AG04450 (cell line): ENCODE results near the gene RSRC1. TPM values are rescaled to one million over a fixed set of nuclear protein-coding genes. Genes with fewer than 3 reads are reported as not detected.

Source experiments
- CTCF ChIA-PET: fragments of 300-600, 350-600 bp; formaldehyde crosslinking; extraction: SDS; loops from one replicate; lab custom pipeline; 2022; ENCODE audit warnings: antibody characterized with exemption, inconsistent platforms; lab: Charles Lee
- POLR2A ChIA-PET: fragments of 350-600 bp; formaldehyde crosslinking; extraction: SDS; loops from one replicate; lab custom pipeline; 2021; ENCODE audit warnings: antibody characterized with exemption, inconsistent platforms; lab: Yijun Ruan, JAX
- DNase-seq: peaks from one replicate; pipeline ENCODE4 v3.0.0-alpha.2; 2011; ENCODE audit warnings: low read depth, low spot score
- H3K27ac ChIP-seq: one replicate; pipeline ENCODE4 v1.5.1; 2012; ENCODE audit warnings: low read depth, low read length, control low read depth
- H3K27me3 ChIP-seq: one replicate; pipeline ENCODE4 v1.6.0; 2012; ENCODE audit warnings: low read length; ENCODE audit not compliant: control insufficient read depth, insufficient read depth
- H3K4me3 ChIP-seq: 2 replicates; pipeline ENCODE4 v1.5.1; 2011; ENCODE audit warnings: mild to moderate bottlenecking, low read depth, low read length, control low read depth
- H3K9me3 ChIP-seq: 2 replicates; pipeline ENCODE4 v1.5.1; 2012; ENCODE audit warnings: low read length; ENCODE audit not compliant: control insufficient read depth, insufficient read depth
- CTCF ChIP-seq: IDR thresholded peaks from 2 replicates; pipeline ENCODE4 v1.5.1; 2011; ENCODE audit warnings: low read depth, low read length, control low read depth, inconsistent platforms
- polyA plus RNA-seq: library from polyadenylated mRNA; depleted of rRNA; stranded (reverse); fragments of >200 nt; gene quantifications from 2 replicates; pipeline ENCODE4 v1.2.3, GENCODE V29; 2011

RSRC1 gene
- polyA plus RNA-seq, 1 experiment: 6.7 TPM

DNA sequence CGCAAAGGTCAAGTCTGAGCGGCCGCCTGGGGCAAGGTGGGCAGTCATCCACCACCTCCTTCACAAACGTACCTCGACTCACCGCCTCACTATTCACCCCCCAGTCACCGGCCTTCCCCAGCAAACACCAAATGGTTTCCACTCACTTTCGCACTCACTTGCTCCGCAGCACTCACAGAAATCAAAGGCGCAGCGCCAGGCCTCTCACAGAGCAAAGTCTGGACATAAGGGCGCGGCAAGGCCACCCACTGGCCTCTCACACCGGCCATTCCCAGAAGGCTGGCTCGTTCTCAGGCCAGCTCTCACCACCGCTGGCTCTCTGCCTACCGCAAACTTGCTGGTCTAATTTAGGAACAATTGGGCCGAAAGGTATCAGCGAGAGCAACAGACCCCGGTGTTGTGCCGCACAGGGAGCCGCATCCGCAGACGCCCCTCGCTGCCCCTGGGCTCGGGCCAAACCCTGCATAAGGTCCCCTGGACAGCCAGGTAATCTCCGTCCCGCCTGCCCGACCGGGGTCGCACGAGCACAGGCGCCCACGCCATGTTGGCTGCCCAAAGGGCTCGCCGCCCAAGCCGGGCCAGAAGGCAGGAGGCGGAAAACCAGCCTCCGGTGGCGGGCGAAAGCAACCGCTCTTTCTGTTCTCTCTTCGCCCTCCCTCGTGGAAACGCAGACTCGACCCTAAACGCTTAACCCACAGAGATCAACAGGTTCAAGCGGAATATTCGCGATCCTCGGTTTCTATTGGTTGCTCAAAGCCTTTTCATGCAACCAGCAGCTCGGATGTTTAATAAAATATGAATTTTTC, 6.6 kb upstream of the RSRC1 start:
- ChIA-PET POLR2A (no interaction called here), CTCF (interaction anchor here (0.8 kb wide), 1 partner anchor 331 kb away, joined by 3 read pairs; no protein-coding TSS in a partner anchor)
- H3K9me3 ChIP-seq: peaks cover 8% of the 10 kb centered on the region; the same call in 1 of the 2 replicates
- no peak for DNase-seq
- no peak for TF ChIP-seq CTCF
- no peak overlapping the region for H3K27ac ChIP-seq
- no peak overlapping the region for H3K4me3 ChIP-seq
- H3K27me3 ChIP-seq: peaks cover 90% of the 10 kb centered on the region

DNA sequence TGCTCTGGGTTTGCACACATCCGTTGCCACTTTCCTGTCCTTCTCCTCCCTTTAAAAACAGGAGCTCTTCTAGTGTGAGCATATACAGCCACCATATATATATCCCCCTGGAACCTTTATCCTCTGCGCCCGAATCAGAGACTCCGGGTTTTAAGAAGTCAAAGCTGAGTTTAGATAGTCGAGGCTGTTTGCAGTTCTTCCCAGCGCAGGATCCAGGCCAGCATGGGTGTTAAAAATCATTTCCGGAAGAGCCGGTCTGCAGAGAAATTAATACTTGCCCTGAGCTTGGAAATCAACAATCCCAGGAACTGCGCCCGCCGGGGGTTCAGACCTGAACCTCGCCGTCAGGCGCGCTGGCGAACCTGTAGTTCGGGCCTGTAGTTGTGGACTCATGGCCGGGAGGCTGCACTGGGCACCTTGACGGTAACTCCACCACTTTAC, 6.0 kb upstream of the RSRC1 start:
- H3K9me3 ChIP-seq: peaks cover 8% of the 10 kb centered on the region; the same call in 1 of the 2 replicates
- POLR2A ChIA-PET: no interaction called here
- CTCF ChIA-PET: interaction anchor here (0.8 kb wide), 1 partner anchor 330 kb away, joined by 3 read pairs; no protein-coding TSS in a partner anchor
- H3K4me3 ChIP-seq: no peak overlapping the region
- H3K27ac ChIP-seq: no peak overlapping the region
- no peak for DNase-seq
- H3K27me3 ChIP-seq: peaks cover 90% of the 10 kb centered on the region
- TF ChIP-seq CTCF: no peak

DNA sequence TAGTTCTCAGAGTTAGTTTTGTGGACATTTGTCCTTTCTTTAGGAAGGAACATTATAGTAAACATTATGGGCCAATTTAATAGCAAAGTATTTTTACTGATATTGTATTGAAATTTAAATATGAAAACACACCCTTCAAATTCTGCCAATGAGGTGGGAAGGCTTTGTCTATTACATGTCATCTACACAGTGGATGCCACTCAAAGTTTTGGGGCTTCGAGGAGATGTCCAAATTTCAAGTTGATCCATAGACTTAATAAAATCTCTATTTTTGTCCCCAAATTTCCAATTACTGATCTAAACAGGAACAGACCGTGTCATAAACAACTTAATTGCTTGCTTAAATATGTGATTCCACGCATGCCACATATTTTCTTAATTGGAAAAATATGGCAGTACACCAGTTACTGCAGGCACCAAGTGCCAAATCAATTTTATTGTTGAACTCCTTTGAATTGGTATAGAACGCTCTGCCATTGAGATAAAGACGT, 5.4 kb upstream of the RSRC1 start:
- ChIA-PET POLR2A (no interaction called here), CTCF (no interaction called here)
- H3K27ac ChIP-seq: no peak overlapping the region
- peaks cover 87% of the 10 kb centered on the region for H3K27me3 ChIP-seq
- H3K9me3 ChIP-seq: peaks cover 8% of the 10 kb centered on the region; the same call in 1 of the 2 replicates
- H3K4me3 ChIP-seq: no peak overlapping the region
- DNase-seq: no peak
- TF ChIP-seq CTCF: no peak

DNA sequence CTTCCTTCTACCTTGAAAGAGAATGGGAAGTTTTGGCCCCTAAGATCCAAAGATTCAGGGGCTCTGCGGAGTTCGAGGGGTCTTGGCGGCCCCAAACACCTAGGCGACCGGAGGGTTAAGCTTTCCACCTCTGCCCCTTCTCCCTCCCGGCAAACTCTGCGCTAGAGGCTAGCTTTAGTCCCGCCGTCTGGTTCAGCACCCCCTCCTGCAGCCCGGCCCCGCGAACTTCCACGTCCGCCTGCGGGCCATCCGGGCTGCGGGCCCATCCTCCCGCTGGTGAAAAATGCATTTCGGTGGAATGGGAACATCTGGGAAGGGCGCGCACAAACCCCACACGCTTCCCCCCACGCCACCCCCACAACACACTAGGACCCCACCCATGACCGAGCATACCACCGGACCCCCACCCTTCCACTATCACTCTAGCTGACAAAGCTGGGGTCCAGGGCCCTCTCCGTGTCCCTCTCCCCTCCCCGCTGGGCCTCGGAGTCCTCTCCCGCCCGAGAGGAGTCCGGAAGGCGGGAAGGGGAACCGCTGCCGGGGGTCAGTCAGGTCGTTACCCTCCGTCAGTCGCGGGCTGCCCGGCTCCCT, 4.7 kb upstream of the RSRC1 start:
- Histone ChIP-seq H3K27me3 (peaks cover 80% of the 10 kb centered on the region), H3K27ac (no peak overlapping the region), H3K9me3 (peaks cover 8% of the 10 kb centered on the region; the same call in 1 of the 2 replicates), H3K4me3 (peak overlapping the region; percentile 34)
- no peak for DNase-seq
- POLR2A ChIA-PET: no interaction called here
- TF ChIP-seq CTCF: no peak
- CTCF ChIA-PET: interaction anchor here (0.6 kb wide), 1 partner anchor 532 kb away, joined by 3 read pairs; no protein-coding TSS in a partner anchor
